Activated naive CD4-positive, alpha-beta T cell treated with anti-CD3 and anti-CD28 coated beads, Interleukin-2, amount 50 U/mL, for 72 hours (primary cell): ENCODE results near the gene CES2. TPM values are rescaled to one million over a fixed set of nuclear protein-coding genes. Genes with fewer than 3 reads are reported as not detected.

Experiments
- ATAC-seq, 2 donors: fragments of 150-1000 bp; cut with Tn5 transposase; 2 replicates each; pipeline ENCODE4 v1.10.0; 2021; ENCODE audit warnings: mild to moderate bottlenecking in 2 of 2, moderate library complexity in 2 of 2
- DNase-seq, 2 donors: peaks; one replicate each; pipeline ENCODE4 v3.0.0; 2021 to 2022; ENCODE audit warnings: low spot score in 2 of 2
- H3K27ac Mint-ChIP-seq, 2 donors: one replicate each; pipeline ENCODE4 v1.8.0; 2022; ENCODE audit warnings: mild to moderate bottlenecking in 2 of 2, mixed read lengths in 2 of 2
- H3K36me3 Mint-ChIP-seq, 2 donors: one replicate each; pipeline ENCODE4 v1.8.0; 2022; ENCODE audit warnings: mixed read lengths in 2 of 2
- H3K9me3 Mint-ChIP-seq, 2 donors: one replicate each; pipeline ENCODE4 v1.8.0; 2022; ENCODE audit warnings: mixed read lengths in 2 of 2
- total RNA-seq, 2 donors: library from RNA; stranded (reverse); gene quantifications; one replicate each; pipeline ENCODE4 v1.2.3, GENCODE V29; 2022

Gene CES2
- total RNA-seq, 2 donors from 2014 or later = 26.2 to 29.8 TPM

DNA sequence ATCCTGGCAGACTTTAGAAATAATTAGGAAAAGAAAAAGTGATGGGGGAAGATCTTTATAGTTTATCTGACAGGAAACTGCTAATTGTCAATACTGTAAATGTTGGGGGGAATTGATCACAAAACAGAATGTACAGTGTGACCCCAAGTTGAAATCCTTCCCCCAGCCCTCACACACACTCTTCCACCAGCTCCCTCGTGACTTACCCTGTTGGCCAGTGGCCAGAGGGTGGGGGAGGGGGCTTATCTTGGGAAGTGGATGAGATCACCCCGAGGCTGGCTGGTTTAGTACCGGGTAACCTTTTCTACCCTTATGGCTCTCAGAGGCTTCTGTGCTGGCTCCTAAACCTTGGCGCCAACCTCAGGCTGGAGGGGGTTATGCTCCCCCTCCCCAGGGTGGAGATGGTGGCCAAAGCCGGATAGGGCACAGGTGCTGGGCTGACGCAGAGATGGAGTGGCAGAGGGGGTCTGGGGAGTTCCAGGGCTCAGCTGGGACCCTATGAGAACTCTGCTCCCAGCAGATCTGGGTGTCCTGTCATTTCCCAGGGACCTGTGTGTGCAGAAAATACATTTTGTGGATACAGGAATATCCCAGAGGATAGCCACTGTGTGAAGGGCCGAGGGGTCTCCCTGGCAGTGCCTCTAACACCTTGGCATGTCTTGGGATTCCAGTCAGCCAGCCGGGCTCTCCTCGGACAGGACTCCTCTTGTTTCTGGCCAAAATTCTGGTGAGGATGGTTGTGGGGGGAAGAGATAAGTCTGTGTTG lies 35.2 kb upstream of the CES2 start:
- no peaks in the 10 kb centered on the region for H3K9me3 Mint-ChIP-seq
- no peaks in the 10 kb centered on the region for H3K36me3 Mint-ChIP-seq
- no peak for DNase-seq
- H3K27ac Mint-ChIP-seq = no peak overlapping the region
- ATAC-seq = no peak

- H3K36me3 Mint-ChIP-seq = no peaks in the 10 kb centered on the region
- no peak for DNase-seq
- H3K27ac Mint-ChIP-seq = no peak overlapping the region
- ATAC-seq = no peak
- no peaks in the 10 kb centered on the region for H3K9me3 Mint-ChIP-seq
These were observed 34.4 kb upstream of the CES2 start for GRCh38 chr16:66900721-66901441.

DNA sequence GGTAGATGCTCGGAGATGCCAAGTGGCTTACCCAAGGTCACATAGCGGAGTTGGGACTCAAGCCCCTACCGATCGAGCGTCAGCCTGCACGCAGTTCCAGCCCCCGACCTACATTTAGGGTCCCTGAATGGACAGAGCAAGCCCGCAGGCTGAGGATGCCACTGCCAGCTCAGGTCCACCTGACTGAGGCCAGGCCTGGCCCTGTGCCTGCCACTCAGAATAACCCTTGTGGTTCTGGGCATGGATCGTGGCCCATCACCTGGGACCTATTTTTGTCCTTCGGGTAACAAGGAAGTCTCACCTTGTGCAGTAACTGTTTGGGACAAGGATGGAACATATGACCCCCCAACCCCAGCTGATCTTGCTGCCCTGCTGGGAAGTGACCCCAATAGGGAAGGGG lies 33.7 kb upstream of the CES2 start:
- no peak for DNase-seq
- no peak overlapping the region for H3K27ac Mint-ChIP-seq
- no peak for ATAC-seq
- no peaks in the 10 kb centered on the region for H3K36me3 Mint-ChIP-seq
- no peaks in the 10 kb centered on the region for H3K9me3 Mint-ChIP-seq

DNA sequence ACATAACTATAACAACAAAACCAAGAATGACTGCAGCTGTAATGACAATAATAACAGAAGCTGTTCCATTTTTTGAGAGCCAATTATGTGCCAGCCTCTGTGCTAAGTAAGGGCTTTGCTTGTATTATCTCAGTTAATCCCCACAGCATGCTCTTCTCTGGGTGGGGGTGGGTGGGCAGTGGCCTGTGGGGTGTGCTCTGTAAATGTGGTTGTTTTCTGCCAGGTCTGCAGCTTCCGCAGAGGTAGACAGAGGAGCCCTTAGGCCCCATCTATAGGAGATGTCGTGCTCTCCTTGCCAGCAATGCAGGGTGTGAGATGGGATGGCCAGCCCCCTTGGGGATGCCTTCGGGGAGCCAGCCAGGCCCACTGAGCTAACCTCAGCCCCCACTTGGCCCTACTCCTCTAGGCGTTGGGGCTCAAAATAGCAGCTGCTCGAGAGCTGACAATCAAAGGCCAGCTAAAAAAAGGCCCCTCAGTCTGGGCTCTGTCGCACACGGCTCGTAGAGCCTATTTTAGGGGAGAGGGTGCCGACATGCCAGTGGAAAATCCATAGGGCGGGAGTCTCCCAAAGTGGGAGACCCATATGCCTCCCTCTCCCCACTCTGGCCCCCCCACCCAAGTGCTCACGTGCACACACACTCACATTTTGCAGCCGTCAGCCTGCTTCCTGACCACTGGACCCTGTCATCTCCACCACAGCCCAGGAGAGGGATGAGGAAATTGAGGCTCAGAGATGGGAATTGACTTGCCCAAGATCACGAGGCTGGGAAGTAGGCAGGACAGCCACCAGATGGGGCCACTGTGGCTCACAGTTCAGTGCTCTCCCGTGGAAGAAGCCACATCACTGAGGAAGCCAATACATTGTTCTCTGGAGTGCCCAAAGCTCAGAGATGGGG lies 32.4 kb upstream of the CES2 start:
- no peaks in the 10 kb centered on the region for H3K36me3 Mint-ChIP-seq
- H3K9me3 Mint-ChIP-seq = no peaks in the 10 kb centered on the region
- ATAC-seq = no peak
- no peak overlapping the region for H3K27ac Mint-ChIP-seq
- no peak for DNase-seq

- H3K36me3 Mint-ChIP-seq = no peaks in the 10 kb centered on the region
- no peak overlapping the region for H3K27ac Mint-ChIP-seq
- no peak for DNase-seq
- no peak for ATAC-seq
- no peaks in the 10 kb centered on the region for H3K9me3 Mint-ChIP-seq
These were observed 31.5 kb upstream of the CES2 start for GRCh38 chr16:66903544-66904427.

GRCh38 chr16:66904428-66904845 lies 30.9 kb upstream of the CES2 start:
- H3K27ac Mint-ChIP-seq = no peak overlapping the region
- DNase-seq (no peak), ATAC-seq (no peak)
- no peaks in the 10 kb centered on the region for H3K36me3 Mint-ChIP-seq
- no peaks in the 10 kb centered on the region for H3K9me3 Mint-ChIP-seq

DNA sequence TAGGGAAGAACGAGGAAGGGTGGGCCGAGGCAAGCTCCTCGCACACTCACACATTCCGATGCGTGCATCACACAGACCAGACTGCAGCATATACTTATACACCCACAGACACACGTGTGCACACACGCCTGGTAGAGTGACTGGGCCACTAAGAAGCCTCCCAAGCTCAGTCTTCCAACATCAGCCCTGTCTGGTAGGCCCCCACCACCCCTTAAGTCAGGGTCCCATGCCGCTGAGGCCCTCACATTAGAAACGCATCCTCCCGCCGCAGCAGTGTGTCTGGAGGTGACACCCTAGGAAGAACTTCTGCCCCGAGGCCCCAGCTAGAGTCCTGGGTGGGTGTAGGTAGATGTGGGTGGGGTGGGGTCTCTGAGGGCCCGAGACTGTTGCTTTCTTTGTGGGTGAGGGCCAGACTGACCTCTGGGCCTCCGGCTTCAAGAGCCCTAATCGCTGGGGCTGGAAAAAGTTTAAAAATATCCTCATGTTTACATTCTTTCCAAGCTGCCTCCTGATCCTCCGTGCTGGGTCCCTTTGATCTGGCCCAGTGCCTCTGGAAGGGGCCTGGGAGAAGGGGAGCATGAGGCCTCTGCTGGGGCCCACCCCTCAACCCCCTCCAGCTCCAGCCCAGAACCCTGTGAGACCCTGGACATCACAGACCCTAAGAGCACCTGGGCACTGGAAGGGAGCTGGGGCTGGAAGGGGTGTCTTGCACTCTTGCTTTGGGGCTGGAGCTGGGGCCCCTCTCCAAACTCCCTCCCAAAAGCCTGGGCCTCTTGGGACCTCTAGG lies 30.3 kb upstream of the CES2 start:
- no peaks in the 10 kb centered on the region for H3K9me3 Mint-ChIP-seq
- no peak for DNase-seq
- no peaks in the 10 kb centered on the region for H3K36me3 Mint-ChIP-seq
- no peak for ATAC-seq
- H3K27ac Mint-ChIP-seq = peak overlapping the region in 1 of 2 donors; percentile 8

GRCh38 chr16:66905633-66906539 lies 29.4 kb upstream of the CES2 start:
- Mint-ChIP-seq H3K9me3 (no peaks in the 10 kb centered on the region), H3K27ac (peak overlapping the region; percentile 8 to 86), H3K36me3 (no peaks in the 10 kb centered on the region)
- peak in 1 of 2 donors; percentile 54 for DNase-seq
- ATAC-seq = peak; percentile 33 to 80

DNA sequence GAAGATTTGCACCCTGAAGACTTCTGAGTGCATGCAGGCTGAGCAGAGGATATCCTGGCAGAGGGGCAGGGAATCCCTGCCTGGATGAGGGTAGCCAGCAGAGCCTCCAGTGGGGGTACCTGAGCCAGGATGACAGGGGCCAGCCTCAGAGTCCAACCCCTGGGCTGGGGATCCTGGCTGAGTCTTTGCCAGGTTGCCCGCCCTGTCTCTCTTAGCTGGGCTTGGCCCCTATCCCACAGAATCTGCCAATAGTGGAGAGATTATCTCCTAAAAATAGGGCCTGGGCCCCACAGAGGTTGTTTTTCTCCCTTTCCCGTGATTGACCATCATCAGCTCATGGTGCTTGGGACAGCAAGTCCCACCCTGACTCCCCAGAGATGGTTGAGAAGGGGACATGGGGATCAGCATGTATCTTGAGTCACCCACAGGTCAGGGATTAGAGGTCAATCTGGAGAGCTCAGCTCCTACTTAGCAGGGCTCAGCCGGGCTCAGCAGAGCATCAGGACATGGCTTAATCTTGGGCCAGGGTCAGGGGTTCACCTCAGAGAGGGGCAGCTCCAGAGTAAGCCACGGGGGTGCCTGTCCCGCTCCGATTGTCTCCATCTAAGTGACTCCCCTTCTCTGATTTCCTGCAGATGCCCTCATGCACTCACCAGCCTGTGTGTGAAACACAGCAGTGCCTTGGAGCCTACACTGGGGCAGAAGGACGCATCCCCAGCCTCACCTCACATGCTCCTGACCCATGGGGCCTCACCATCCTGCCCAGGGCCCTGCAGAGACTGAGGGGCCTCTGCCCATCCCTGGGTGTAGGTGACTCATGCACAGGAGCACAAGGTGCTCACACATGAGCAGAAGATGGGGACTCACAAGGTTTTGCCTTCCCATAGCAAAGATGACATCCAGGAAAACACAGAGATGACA lies 28.1 kb upstream of the CES2 start:
- ATAC-seq (no peak), DNase-seq (no peak)
- Mint-ChIP-seq H3K9me3 (no peaks in the 10 kb centered on the region), H3K27ac (no peak overlapping the region), H3K36me3 (no peaks in the 10 kb centered on the region)

DNA sequence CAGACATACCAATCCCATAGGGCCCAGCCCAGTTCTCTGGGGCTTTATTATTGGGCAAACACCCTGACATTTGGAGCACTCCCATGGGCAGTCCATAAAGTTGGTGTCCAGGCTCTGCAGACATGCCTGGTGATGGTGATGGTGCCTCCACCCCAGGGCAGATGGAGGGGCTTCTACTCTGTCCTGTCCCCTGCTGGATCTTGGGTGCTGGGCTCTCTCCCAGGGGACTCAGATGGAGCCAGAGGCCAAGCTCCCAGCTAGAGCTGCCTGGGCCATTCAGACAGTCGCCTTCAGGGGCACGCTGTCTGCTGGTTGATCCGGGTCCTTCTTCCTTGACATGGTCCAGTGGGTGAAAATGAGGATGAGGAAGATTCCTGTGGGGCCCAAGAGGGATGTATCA lies 27.2 kb upstream of the CES2 start:
- no peaks in the 10 kb centered on the region for H3K9me3 Mint-ChIP-seq
- ATAC-seq (no peak), DNase-seq (no peak)
- H3K27ac Mint-ChIP-seq = no peak overlapping the region
- no peaks in the 10 kb centered on the region for H3K36me3 Mint-ChIP-seq

GRCh38 chr16:66908762-66909559 lies 26.4 kb upstream of the CES2 start:
- no peaks in the 10 kb centered on the region for H3K9me3 Mint-ChIP-seq
- ATAC-seq (peak in 1 of 2 donors; percentile 46), DNase-seq (no peak)
- no peak overlapping the region for H3K27ac Mint-ChIP-seq
- no peaks in the 10 kb centered on the region for H3K36me3 Mint-ChIP-seq

- DNase-seq (no peak), ATAC-seq (no peak)
- H3K27ac Mint-ChIP-seq = no peak overlapping the region
- no peaks in the 10 kb centered on the region for H3K36me3 Mint-ChIP-seq
- no peaks in the 10 kb centered on the region for H3K9me3 Mint-ChIP-seq
These were observed 25.0 kb upstream of the CES2 start for GRCh38 chr16:66910175-66910940.
